ENCODE measurements around the gene GLB1L2.

GLB1L2 gene

DNA sequence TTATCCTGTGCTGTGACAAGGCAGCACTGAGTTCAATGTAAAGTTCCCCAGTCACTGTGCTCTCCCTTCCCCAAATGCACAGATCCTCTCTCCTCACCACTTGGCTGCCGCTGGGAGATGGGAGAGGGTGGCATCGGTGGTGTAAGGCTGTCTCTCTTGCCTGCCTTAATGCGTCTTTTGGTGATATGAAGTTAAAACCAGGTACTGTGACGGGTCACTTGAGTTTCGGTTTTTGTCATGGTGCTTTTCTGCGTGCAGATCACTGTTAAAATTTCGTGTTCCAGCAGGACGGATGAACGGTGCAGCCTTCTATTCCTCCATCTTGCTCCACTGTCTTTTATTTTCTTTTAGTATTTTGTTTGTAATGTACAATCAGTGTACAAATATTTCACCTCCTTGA is 18.6 kb downstream of the GLB1L2 start:
- TF ChIP-seq, protein P1, sequence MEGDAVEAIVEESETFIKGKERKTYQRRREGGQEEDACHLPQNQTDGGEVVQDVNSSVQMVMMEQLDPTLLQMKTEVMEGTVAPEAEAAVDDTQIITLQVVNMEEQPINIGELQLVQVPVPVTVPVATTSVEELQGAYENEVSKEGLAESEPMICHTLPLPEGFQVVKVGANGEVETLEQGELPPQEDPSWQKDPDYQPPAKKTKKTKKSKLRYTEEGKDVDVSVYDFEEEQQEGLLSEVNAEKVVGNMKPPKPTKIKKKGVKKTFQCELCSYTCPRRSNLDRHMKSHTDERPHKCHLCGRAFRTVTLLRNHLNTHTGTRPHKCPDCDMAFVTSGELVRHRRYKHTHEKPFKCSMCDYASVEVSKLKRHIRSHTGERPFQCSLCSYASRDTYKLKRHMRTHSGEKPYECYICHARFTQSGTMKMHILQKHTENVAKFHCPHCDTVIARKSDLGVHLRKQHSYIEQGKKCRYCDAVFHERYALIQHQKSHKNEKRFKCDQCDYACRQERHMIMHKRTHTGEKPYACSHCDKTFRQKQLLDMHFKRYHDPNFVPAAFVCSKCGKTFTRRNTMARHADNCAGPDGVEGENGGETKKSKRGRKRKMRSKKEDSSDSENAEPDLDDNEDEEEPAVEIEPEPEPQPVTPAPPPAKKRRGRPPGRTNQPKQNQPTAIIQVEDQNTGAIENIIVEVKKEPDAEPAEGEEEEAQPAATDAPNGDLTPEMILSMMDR (IDR thresholded peaks at IDR 0.05; ENCODE audit: insufficient read depth, low read length), result no peak
- no peak for TF ChIP-seq GABPA (IDR thresholded peaks at IDR 0.05; ENCODE audit: low read depth)
- TF ChIP-seq, protein P2, sequence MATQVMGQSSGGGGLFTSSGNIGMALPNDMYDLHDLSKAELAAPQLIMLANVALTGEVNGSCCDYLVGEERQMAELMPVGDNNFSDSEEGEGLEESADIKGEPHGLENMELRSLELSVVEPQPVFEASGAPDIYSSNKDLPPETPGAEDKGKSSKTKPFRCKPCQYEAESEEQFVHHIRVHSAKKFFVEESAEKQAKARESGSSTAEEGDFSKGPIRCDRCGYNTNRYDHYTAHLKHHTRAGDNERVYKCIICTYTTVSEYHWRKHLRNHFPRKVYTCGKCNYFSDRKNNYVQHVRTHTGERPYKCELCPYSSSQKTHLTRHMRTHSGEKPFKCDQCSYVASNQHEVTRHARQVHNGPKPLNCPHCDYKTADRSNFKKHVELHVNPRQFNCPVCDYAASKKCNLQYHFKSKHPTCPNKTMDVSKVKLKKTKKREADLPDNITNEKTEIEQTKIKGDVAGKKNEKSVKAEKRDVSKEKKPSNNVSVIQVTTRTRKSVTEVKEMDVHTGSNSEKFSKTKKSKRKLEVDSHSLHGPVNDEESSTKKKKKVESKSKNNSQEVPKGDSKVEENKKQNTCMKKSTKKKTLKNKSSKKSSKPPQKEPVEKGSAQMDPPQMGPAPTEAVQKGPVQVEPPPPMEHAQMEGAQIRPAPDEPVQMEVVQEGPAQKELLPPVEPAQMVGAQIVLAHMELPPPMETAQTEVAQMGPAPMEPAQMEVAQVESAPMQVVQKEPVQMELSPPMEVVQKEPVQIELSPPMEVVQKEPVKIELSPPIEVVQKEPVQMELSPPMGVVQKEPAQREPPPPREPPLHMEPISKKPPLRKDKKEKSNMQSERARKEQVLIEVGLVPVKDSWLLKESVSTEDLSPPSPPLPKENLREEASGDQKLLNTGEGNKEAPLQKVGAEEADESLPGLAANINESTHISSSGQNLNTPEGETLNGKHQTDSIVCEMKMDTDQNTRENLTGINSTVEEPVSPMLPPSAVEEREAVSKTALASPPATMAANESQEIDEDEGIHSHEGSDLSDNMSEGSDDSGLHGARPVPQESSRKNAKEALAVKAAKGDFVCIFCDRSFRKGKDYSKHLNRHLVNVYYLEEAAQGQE (IDR thresholded peaks at IDR 0.05; ENCODE audit: insufficient replicate concordance, low read depth), result no peak
- TF ChIP-seq POLR2AphosphoS5 (IDR thresholded peaks at IDR 0.05; ENCODE audit: low read depth), result no peak
- no peak for TF ChIP-seq SPI1 (IDR thresholded peaks at IDR 0.05; ENCODE audit: borderline replicate concordance, low read depth)
- Histone ChIP-seq H3K27ac (replicated peaks) (no peak overlapping the region), H3K4me3 (replicated peaks; ENCODE audit: insufficient read depth, low read length) (no peak overlapping the region), H3K27me3 (ENCODE audit: insufficient read depth, poor library complexity, severe bottlenecking) (no peaks in the 10 kb centered on the region)
- DNase-seq (ENCODE audit: low read depth in 1 of 2, low spot score in 1 of 2), result no peak

DNA sequence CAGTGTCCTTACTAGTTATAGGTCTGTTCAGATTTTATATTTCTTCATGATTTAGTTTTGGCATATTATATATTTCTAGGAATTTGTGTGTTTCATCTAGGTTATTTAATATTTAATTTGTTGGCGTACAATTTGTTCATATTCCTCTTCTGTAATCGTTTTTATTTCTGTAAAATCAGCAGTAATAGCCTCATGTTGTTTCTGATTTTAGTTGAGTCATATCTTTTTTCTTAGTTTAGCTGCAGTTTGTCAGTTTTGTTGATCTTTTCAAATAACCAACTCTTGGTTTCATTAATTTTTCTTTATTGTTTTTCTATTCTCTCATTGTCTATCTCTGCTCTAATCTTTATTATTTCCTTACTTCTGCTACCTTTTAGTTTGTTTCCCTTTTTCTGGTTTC is 20.3 kb downstream of the GLB1L2 start:
- H3K4me3 ChIP-seq (replicated peaks; ENCODE audit: insufficient read depth, low read length), result no peak overlapping the region
- no peak overlapping the region for H3K27ac ChIP-seq (replicated peaks)
- TF ChIP-seq, protein P2 (IDR thresholded peaks at IDR 0.05; ENCODE audit: insufficient replicate concordance, low read depth), result no peak
- TF ChIP-seq SPI1 (IDR thresholded peaks at IDR 0.05; ENCODE audit: borderline replicate concordance, low read depth) (no peak), POLR2AphosphoS5 (IDR thresholded peaks at IDR 0.05; ENCODE audit: low read depth) (no peak), GABPA (IDR thresholded peaks at IDR 0.05; ENCODE audit: low read depth) (no peak)
- TF ChIP-seq, protein P1 (IDR thresholded peaks at IDR 0.05; ENCODE audit: insufficient read depth, low read length), result no peak
- no peak for DNase-seq (ENCODE audit: low read depth in 1 of 2, low spot score in 1 of 2)
- H3K27me3 ChIP-seq (ENCODE audit: insufficient read depth, poor library complexity, severe bottlenecking), result no peaks in the 10 kb centered on the region

DNA sequence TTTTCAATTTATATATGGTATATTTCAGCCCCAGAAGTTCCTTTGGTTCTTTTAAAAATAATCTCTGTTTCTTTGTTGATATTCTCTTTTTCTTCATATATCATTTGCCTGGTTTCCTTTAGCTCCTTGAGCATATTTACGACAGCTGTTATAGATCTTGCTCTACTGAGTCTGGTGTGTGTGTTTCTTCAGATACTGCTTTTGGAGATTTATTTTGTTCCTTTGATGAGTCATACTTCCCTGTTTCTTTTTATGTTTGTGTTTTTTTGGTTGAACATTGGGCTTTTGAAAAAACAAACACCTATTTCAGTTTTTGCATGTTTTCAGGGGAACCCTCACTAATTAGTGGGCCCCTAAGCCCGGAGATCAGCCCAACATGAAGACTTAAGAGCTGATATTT is 23.3 kb downstream of the GLB1L2 start:
- Histone ChIP-seq H3K27ac (replicated peaks) (no peak overlapping the region), H3K4me3 (replicated peaks; ENCODE audit: insufficient read depth, low read length) (no peak overlapping the region), H3K27me3 (ENCODE audit: insufficient read depth, poor library complexity, severe bottlenecking) (no peaks in the 10 kb centered on the region)
- no peak for DNase-seq (ENCODE audit: low read depth in 1 of 2, low spot score in 1 of 2)
- TF ChIP-seq SPI1 (IDR thresholded peaks at IDR 0.05; ENCODE audit: borderline replicate concordance, low read depth) (no peak), GABPA (IDR thresholded peaks at IDR 0.05; ENCODE audit: low read depth) (no peak), POLR2AphosphoS5 (IDR thresholded peaks at IDR 0.05; ENCODE audit: low read depth) (no peak)
- TF ChIP-seq, protein P1 (IDR thresholded peaks at IDR 0.05; ENCODE audit: insufficient read depth, low read length), result no peak
- TF ChIP-seq, protein P2 (IDR thresholded peaks at IDR 0.05; ENCODE audit: insufficient replicate concordance, low read depth), result no peak
